Nucleus accumbens (tissue), 56 donors: ENCODE data around the gene CHST10.
"Not testable (repeated sequence)": the region's sequence is repeated elsewhere in the genome, so short reads cannot be mapped to it uniquely, and the experiment has no call there.

ENCODE experiments used
- DNase-seq, 56 donors: peaks; one replicate each; lab custom pipeline; 2025; lab: John Stamatoyannopoulos, UW

CHST10 gene

DNA sequence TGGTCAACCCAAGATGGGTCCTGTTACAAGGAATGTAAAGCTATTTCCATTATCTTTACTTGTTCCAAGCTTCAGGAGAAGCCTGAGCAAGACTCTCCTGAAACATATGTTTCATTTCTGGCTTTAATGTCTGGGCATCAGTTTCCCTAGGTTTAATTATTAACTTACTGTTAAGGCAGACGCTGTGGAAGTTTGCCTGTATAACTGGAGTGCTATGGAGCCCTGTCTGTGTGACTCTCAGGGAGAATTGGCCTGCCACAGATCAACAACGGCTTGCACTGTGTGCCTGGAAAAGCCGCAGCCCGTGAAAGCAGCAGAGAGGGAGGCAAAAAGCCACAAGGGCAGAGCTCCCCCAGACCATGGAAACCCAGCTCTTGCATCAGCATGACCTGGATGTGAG, 73.0 kb downstream of the CHST10 start:
- no peak for DNase-seq

DNA sequence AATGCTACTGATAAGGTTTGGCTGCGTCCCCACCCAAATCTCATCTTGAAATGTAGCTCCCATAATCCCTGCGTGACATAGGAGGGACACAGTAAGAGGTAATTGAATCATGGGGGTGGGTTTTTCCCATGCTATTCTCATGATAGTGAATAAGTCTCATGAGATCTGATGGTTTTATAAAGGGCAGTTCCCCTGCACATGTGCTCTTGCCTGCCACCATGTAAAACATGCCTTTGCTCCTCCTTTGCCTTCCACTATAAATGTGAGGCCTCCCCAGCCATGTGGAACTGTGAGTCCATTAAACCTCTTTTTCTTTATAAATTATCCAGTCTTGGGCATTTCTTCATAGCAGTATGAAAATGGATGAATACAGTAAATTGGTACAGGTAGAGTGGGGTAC, 75.0 kb downstream of the CHST10 start:
- DNase-seq = not testable (repeated sequence)
